ENCODE results near the gene PIWIL1.
A peak's percentile ranks its signal among the peaks of the same experiment; 100 is the strongest.

The PIWIL1 gene

GRCh38 chr12:130382818-130383217 is 45.1 kb downstream of the PIWIL1 start:
- no peak for DNase-seq

GRCh38 chr12:130384234-130384633 is 46.5 kb downstream of the PIWIL1 start:
- DNase-seq: no peak

- no peak for DNase-seq
Observed at GRCh38 chr12:130385193-130385592, 47.5 kb downstream of the PIWIL1 start.

GRCh38 chr12:130391186-130391585 is 53.5 kb downstream of the PIWIL1 start:
- DNase-seq: no peak

GRCh38 chr12:130394906-130395305 is 57.2 kb downstream of the PIWIL1 start:
- no peak for DNase-seq

- DNase-seq: no peak
Observed at GRCh38 chr12:130396667-130397066, 59.0 kb downstream of the PIWIL1 start.

- no peak for DNase-seq
Observed at GRCh38 chr12:130398100-130398848, 60.6 kb downstream of the PIWIL1 start.

GRCh38 chr12:130401703-130402102 is 64.0 kb downstream of the PIWIL1 start:
- DNase-seq: peak; percentile 1

GRCh38 chr12:130405332-130405731 is 67.6 kb downstream of the PIWIL1 start:
- DNase-seq: no peak

GRCh38 chr12:130412384-130412783 is 74.7 kb downstream of the PIWIL1 start:
- no peak for DNase-seq

- DNase-seq: no peak
Observed at GRCh38 chr12:130413909-130414308, 76.2 kb downstream of the PIWIL1 start.

- DNase-seq: no peak
Observed at GRCh38 chr12:130414381-130414780, 76.7 kb downstream of the PIWIL1 start.

- DNase-seq: no peak
Observed at GRCh38 chr12:130418251-130418650, 80.6 kb downstream of the PIWIL1 start.

GRCh38 chr12:130419116-130419515 is 81.4 kb downstream of the PIWIL1 start:
- no peak for DNase-seq

- DNase-seq: no peak
Observed at GRCh38 chr12:130420071-130420470, 82.4 kb downstream of the PIWIL1 start.

GRCh38 chr12:130421896-130422295 is 84.2 kb downstream of the PIWIL1 start:
- DNase-seq: no peak
